ENCODE results near the gene GRIN2A. TPM values are rescaled to one million over a fixed set of nuclear protein-coding genes. Genes with fewer than 3 reads are reported as not detected.

The GRIN2A gene
- total and polyA plus RNA-seq, 2 of the 8 experiments (the other 6 are each of a cell fraction or from before 2014, with no cell fraction given), result 0.18 to 1.8 TPM

DNA sequence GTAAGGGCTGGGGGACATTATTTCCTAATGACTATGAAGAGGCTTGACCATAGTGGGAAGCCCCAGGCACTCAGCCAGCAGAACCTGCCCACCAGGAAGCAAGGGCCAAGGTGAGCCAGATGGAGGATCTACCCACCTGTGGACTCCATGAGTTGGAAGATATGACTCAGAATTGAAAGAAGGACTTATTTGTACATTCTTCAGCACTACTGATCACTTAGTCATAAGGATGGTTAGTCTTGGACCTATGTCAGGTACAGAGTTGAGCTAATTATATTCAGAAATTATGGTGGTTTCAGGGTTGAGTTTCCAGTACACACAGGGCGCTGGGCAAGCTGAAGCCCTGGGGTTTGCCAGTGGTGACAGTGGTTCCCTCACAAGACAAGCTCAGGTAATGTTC lies 24.0 kb upstream of the GRIN2A start:
- Histone ChIP-seq H2BK12ac (ENCODE audit: low read depth, low read length) (no peak overlapping the region), H3K18ac (ENCODE audit: extremely low read depth, low read length) (no peak overlapping the region), H3K36me3 (ENCODE audit: control insufficient read depth in 2 of 4, insufficient read depth in 4 of 4, low read length in 3 of 4) (no peaks in the 10 kb centered on the region), H2AFZ (ENCODE audit: low read length) (no peak overlapping the region), H3K4me1 (replicated peaks in 1 of 4; ENCODE audit: control insufficient read depth in 3 of 4, insufficient read depth in 4 of 4, low read length in 3 of 4) (0 out of 7 replicates have a peak, but pooled peaks cover 0 to 3% (median 0%) of the 10 kb centered on the region in 4 experiments), H2BK15ac (ENCODE audit: low read length) (no peak overlapping the region), H3K79me1 (ENCODE audit: low read depth, low read length) (no peaks in the 10 kb centered on the region), H3K4me2 (ENCODE audit: insufficient read depth in 1 of 2, low read depth in 2 of 2, low read length in 2 of 2) (no peak overlapping the region), H3K79me2 (ENCODE audit: control insufficient read depth in 1 of 2, insufficient read depth in 2 of 2, low read length in 2 of 2) (no peaks in the 10 kb centered on the region), H4K8ac (ENCODE audit: extremely low read depth, insufficient read depth, low read length) (no peak overlapping the region), H3K14ac (ENCODE audit: insufficient read length) (no peak overlapping the region), H3K23ac (ENCODE audit: insufficient read length) (no peak overlapping the region), H2BK5ac (ENCODE audit: low read depth, low read length) (no peak overlapping the region), H4K91ac (replicated peaks; ENCODE audit: insufficient read length, low read length) (no peak overlapping the region), H3K27me3 (replicated peaks in 1 of 4; ENCODE audit: control insufficient read depth in 3 of 4, extremely low read depth in 1 of 4, insufficient read depth in 3 of 4, low read length in 3 of 4) (no peaks in the 10 kb centered on the region), H3K27ac (ENCODE audit: low read depth, low read length) (no peak overlapping the region), H2AK5ac (ENCODE audit: low read depth, low read length) (no peak overlapping the region), H2BK120ac (replicated peaks; ENCODE audit: low read depth, low read length) (no peak overlapping the region), H3K4me3 (ENCODE audit: extremely low read depth in 1 of 4, insufficient read depth in 2 of 4, low read depth in 3 of 4, low read length in 4 of 4) (no peak overlapping the region), H3K9ac (replicated peaks in 1 of 4; ENCODE audit: extremely low read depth in 1 of 4, low read depth in 3 of 4, low read length in 3 of 4) (no peak overlapping the region), H2BK20ac (ENCODE audit: low read length) (no peak overlapping the region), H3K23me2 (ENCODE audit: low read depth, low read length) (no peaks in the 10 kb centered on the region), H3K9me3 (ENCODE audit: insufficient read depth in 2 of 2, low read depth in 1 of 2, low read length in 1 of 2) (peaks cover 0 to 4% of the 10 kb centered on the region in 2 experiments; a peak in 3 of 4 replicates), H4K20me1 (replicated peaks in 1 of 2; ENCODE audit: control insufficient read depth in 1 of 2, insufficient read depth in 2 of 2, low read length in 2 of 2) (no peaks in the 10 kb centered on the region), H4K5ac (ENCODE audit: insufficient read length, low read depth, low read length) (no peak overlapping the region), H3K4ac (replicated peaks; ENCODE audit: insufficient read length, low read depth, low read length) (no peak overlapping the region), H3K56ac (replicated peaks; ENCODE audit: insufficient read length, low read depth, low read length) (no peak overlapping the region)
- ChIA-PET POLR2A (ENCODE audit: partially characterized antibody) (no interaction called here), CTCF (ENCODE audit: partially characterized antibody) (interaction anchor here (0.9 kb wide), 1 partner anchor 349 kb away, joined by 3 read pairs; no protein-coding TSS in a partner anchor)
- FAIRE-seq, result no peak
- DNase-seq (ENCODE audit: low read depth in 1 of 2, low spot score in 2 of 2), result no peak
- WGBS, 2 experiments (ENCODE audit: extremely low coverage in 1 of 2, insufficient coverage in 1 of 2, insufficient read length in 1 of 2, insufficient replicate concordance in 2 of 2, low coverage in 1 of 2, low lambda C conversion rate in 2 of 2, missing lambda C conversion rate in 1 of 2), result 100% methylated on average over 1 of the region's 1 CpG; no CpG with 5 or more reads in 1 of the 2 experiments
- TF ChIP-seq POLR2AphosphoS5 (IDR thresholded peaks at IDR 0.05; ENCODE audit: low read depth, low read length) (no peak), TBP (IDR thresholded peaks at IDR 0.05; ENCODE audit: low read depth, low read length) (no peak), E2F6 (IDR thresholded peaks at IDR 0.05) (no peak)
